Neural progenitor cell (in vitro differentiated cells): ENCODE results near the gene ACKR3. TPM values are rescaled to one million over a fixed set of nuclear protein-coding genes. Genes with fewer than 3 reads are reported as not detected.

ENCODE experiments used
- DNase-seq: peaks from one replicate; pipeline ENCODE4 v3.0.0-alpha.2; 2016; ENCODE audit warnings: low spot score
- H2AFZ ChIP-seq: fragments of 200-600 bp; sonication (generic); replicated peaks from 2 replicates; pipeline ENCODE4 v1.6.1; 2016; ENCODE audit warnings: antibody characterized with exemption
- H3F3A ChIP-seq: fragments of 200-600 bp; sonication (generic); 2 replicates; pipeline ENCODE4 v1.6.1; 2016; ENCODE audit warnings: antibody characterized with exemption, low read depth
- H3K27ac ChIP-seq: fragments of 200-600 bp; sonication (generic); 2 replicates; pipeline ENCODE4 v1.5.1; 2016; ENCODE audit warnings: mild to moderate bottlenecking
- H3K27me3 ChIP-seq: fragments of 200-600 bp; sonication (generic); 2 replicates; pipeline ENCODE4 v1.6.1; 2016; ENCODE audit warnings: mild to moderate bottlenecking, moderate library complexity
- H3K36me3 ChIP-seq: fragments of 200-600 bp; sonication (generic); 2 replicates; pipeline ENCODE4 v1.5.1; 2016
- H3K4me1 ChIP-seq: fragments of 200-600 bp; sonication (generic); 2 replicates; pipeline ENCODE4 v1.6.1; 2016; ENCODE audit warnings: mixed run types
- H3K4me2 ChIP-seq: fragments of 200-600 bp; sonication (generic); 2 replicates; pipeline ENCODE4 v1.6.1; 2016
- H3K4me3 ChIP-seq: fragments of 200-600 bp; sonication (generic); 2 replicates; pipeline ENCODE4 v1.5.1; 2016
- H3K79me2 ChIP-seq: fragments of 200-600 bp; sonication (generic); 2 replicates; pipeline ENCODE4 v1.6.1; 2016; ENCODE audit warnings: low read depth
- H3K9ac ChIP-seq: fragments of 200-600 bp; sonication (generic); 2 replicates; pipeline ENCODE4 v1.6.1; 2016
- H3K9me3 ChIP-seq: fragments of 200-600 bp; sonication (generic); 2 replicates; pipeline ENCODE4 v1.5.1; 2016; ENCODE audit warnings: low read depth
- H4K20me1 ChIP-seq: fragments of 200-600 bp; sonication (generic); 2 replicates; pipeline ENCODE4 v1.6.1; 2016; ENCODE audit warnings: low read depth
- H3K27ac Mint-ChIP-seq: 3 replicates; pipeline ENCODE4 v1.8.0; 2021; ENCODE audit warnings: mixed read lengths
- H3K27me3 Mint-ChIP-seq: 2 replicates; pipeline ENCODE4 v1.8.0; 2022; ENCODE audit warnings: low read depth, mild to moderate bottlenecking, inconsistent platforms, moderate library complexity, mixed read lengths; ENCODE audit not compliant: insufficient read depth
- H3K36me3 Mint-ChIP-seq: 3 replicates; pipeline ENCODE4 v1.8.0; 2021; ENCODE audit warnings: mixed read lengths
- H3K4me1 Mint-ChIP-seq: 3 replicates; pipeline ENCODE4 v1.8.0; 2021; ENCODE audit warnings: mixed read lengths
- H3K4me3 Mint-ChIP-seq: 3 replicates; pipeline ENCODE4 v1.8.0; 2021; ENCODE audit warnings: mild to moderate bottlenecking, moderate library complexity, mixed read lengths
- H3K9me3 Mint-ChIP-seq: 3 replicates; pipeline ENCODE4 v1.8.0; 2020; ENCODE audit warnings: mixed read lengths
- CTCF ChIP-seq: fragments of 200-600 bp; sonication (generic); IDR thresholded peaks from 2 replicates; pipeline ENCODE4 v1.5.1; 2017; ENCODE audit warnings: antibody characterized with exemption, mild to moderate bottlenecking
- EZH2 ChIP-seq: fragments of 200-600 bp; sonication (generic); IDR thresholded peaks from 2 replicates; pipeline ENCODE4 v1.6.1; 2017; ENCODE audit warnings: antibody characterized with exemption, mild to moderate bottlenecking, moderate library complexity
- EZH2phosphoT487 ChIP-seq: fragments of 200-600 bp; sonication (generic); IDR thresholded peaks from 2 replicates; pipeline ENCODE4 v1.6.1; 2017; ENCODE audit warnings: antibody characterized with exemption
- total RNA-seq: library from RNA; depleted of rRNA; stranded (reverse); fragments of >200 nt; gene quantifications from 2 replicates; pipeline ENCODE4 v1.2.3, GENCODE V29; 2015; ENCODE audit warnings: low replicate concordance

ACKR3 gene
- total RNA-seq, 1 donor from 2014 or later, result 1.6 TPM

- no peak overlapping the region for H3K4me2 ChIP-seq
- no peaks in the 10 kb centered on the region for H3K36me3 ChIP-seq
- H3K27me3 ChIP-seq, result no peaks in the 10 kb centered on the region
- no peak overlapping the region for H2AFZ ChIP-seq
- no peak overlapping the region for H3K9ac ChIP-seq
- Mint-ChIP-seq H3K9me3 (peaks cover 8% of the 10 kb centered on the region), H3K4me3 (no peak overlapping the region), H3K27me3 (peaks cover 12% of the 10 kb centered on the region), H3K27ac (no peak overlapping the region), H3K4me1 (peaks cover 36% of the 10 kb centered on the region), H3K36me3 (peaks cover 19% of the 10 kb centered on the region)
- H3K9me3 ChIP-seq, result no peaks in the 10 kb centered on the region
- no peaks in the 10 kb centered on the region for H4K20me1 ChIP-seq
- peaks cover 3% of the 10 kb centered on the region for H3F3A ChIP-seq
- H3K27ac ChIP-seq, result no peak overlapping the region
- no peak overlapping the region for H3K4me3 ChIP-seq
- TF ChIP-seq EZH2, result no peak
- no peak for TF ChIP-seq EZH2phosphoT487
- no peak for TF ChIP-seq CTCF
- H3K4me1 ChIP-seq, result peaks cover 10% of the 10 kb centered on the region
- no peak for DNase-seq
- no peaks in the 10 kb centered on the region for H3K79me2 ChIP-seq
Observed at GRCh38 chr2:236582968-236583367, 13.3 kb downstream of the ACKR3 start.

- Mint-ChIP-seq H3K36me3 (peaks cover 19% of the 10 kb centered on the region), H3K27ac (no peak overlapping the region), H3K4me1 (peaks cover 40% of the 10 kb centered on the region), H3K9me3 (peaks cover 7% of the 10 kb centered on the region), H3K4me3 (no peak overlapping the region), H3K27me3 (peaks cover 12% of the 10 kb centered on the region)
- Histone ChIP-seq H3K79me2 (no peaks in the 10 kb centered on the region), H2AFZ (no peak overlapping the region), H3K4me1 (peaks cover 11% of the 10 kb centered on the region), H3K27me3 (no peaks in the 10 kb centered on the region), H3K9ac (no peak overlapping the region), H3K36me3 (no peaks in the 10 kb centered on the region), H3K9me3 (no peaks in the 10 kb centered on the region), H3K27ac (no peak overlapping the region), H3K4me2 (no peak overlapping the region), H4K20me1 (no peaks in the 10 kb centered on the region), H3F3A (peaks cover 3% of the 10 kb centered on the region), H3K4me3 (no peak overlapping the region)
- TF ChIP-seq CTCF, result no peak
- TF ChIP-seq EZH2phosphoT487, result no peak
- no peak for TF ChIP-seq EZH2
- DNase-seq, result no peak
Observed at GRCh38 chr2:236583621-236584203, 14.1 kb downstream of the ACKR3 start.

- H3K79me2 ChIP-seq, result no peaks in the 10 kb centered on the region
- no peaks in the 10 kb centered on the region for H3K27me3 ChIP-seq
- H3F3A ChIP-seq, result no peaks in the 10 kb centered on the region
- Mint-ChIP-seq H3K27ac (peak overlapping the region; percentile 90), H3K27me3 (peaks cover 12% of the 10 kb centered on the region), H3K4me3 (no peak overlapping the region), H3K4me1 (peaks cover 41% of the 10 kb centered on the region), H3K36me3 (peaks cover 19% of the 10 kb centered on the region), H3K9me3 (peaks cover 7% of the 10 kb centered on the region)
- no peak overlapping the region for H3K4me2 ChIP-seq
- peaks cover 7% of the 10 kb centered on the region for H3K4me1 ChIP-seq
- no peaks in the 10 kb centered on the region for H4K20me1 ChIP-seq
- no peak for DNase-seq
- no peaks in the 10 kb centered on the region for H3K9me3 ChIP-seq
- H3K4me3 ChIP-seq, result no peak overlapping the region
- H2AFZ ChIP-seq, result no peak overlapping the region
- TF ChIP-seq EZH2 (no peak), CTCF (no peak), EZH2phosphoT487 (no peak)
- no peaks in the 10 kb centered on the region for H3K36me3 ChIP-seq
- no peak overlapping the region for H3K9ac ChIP-seq
- H3K27ac ChIP-seq, result no peak overlapping the region
Observed at GRCh38 chr2:236584521-236585384, 15.1 kb downstream of the ACKR3 start.
